ENCODE results near the gene ADM.
A peak's percentile ranks its signal among the peaks of the same experiment; 100 is the strongest.

Gene ADM

DNA sequence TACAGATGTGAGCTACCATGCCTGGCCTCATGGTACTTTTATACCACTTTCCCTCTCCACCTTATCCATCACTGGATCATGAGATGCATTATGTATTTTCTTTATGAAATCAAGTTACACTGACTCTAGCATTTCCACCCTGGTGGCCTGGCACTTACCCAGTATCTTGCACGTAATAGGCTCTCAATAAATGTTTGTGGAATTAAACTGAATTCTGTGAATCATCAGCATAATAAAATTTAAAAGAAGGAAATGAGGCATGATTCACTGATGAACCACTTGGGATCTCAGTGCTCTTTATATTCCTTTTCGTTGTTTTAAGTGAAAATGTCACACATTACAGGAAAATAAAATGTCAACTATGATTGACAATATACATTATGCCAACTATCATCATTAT, 25.1 kb downstream of the ADM start:
- DNase-seq: no peak

DNA sequence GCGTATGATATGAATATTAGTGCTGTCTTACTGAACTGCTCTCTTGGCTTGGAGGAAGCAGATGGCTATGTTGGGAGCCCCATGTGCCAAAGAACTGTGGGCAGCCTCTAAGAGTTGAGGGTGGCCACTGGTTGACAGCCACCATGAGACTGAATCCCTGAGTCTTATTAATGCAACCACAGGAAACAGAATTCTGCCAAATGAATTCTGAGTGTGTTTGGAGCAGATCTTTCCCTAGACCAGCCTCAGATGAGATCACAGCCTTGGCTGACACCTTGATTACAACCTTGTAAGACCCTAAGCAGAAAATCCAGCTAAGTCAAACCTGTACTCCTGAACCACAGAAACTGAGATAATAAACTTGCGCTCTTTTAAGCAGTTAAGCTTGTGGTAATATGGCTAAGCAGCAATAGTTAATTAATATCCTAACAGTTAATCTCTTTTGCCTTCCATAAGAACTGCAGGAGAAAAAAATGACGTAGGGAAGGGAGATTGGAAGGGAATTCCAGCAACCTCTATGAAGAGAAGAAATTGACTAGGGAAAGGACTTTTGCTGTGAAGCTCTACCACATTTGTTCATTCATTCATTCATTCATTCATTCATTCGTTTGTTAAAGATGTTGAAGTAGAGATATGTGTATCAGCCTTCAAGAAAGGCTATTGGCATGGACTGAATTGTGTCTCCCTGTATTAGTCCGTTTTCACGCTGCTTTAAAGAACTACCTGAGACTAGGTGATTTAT, 26.8 kb downstream of the ADM start:
- DNase-seq: no peak

DNA sequence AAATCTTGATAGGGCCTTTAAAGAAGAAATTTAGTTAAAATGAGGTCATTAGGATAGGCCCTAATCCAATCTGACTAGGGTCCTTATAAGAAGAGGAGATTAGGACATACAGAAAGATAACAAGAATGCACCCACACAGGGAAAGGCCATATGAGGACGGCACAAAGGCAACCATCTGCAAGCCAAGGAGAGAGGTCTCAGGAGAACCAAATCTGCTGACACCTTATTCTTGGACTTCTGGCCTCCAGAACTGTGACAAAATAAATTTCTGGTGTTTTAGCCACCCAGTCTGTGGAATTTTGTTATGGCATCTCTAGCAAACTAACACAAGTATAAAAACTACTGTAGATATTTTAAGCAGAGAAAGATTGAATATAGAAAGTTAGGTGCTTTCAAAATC, 28.6 kb downstream of the ADM start:
- DNase-seq: no peak

DNA sequence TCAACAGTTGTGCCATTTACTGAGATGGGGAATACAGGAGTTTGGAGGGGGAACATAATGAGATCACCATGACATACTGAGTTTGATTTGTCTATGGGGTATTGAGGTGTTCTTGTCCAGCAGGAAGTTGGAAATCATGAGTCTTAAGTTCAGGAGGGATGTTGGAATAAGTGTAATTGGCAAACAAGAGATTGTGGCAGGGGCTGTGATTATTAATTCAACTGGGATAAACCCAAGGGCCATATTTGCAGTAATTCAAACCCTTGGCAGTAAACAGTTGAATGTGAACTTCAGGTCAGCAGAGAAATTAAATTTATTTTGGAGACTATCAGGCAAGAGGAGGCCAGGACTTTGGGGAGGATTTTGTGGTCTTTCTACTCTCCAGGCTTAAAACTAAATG, 33.4 kb downstream of the ADM start:
- no peak for DNase-seq

DNA sequence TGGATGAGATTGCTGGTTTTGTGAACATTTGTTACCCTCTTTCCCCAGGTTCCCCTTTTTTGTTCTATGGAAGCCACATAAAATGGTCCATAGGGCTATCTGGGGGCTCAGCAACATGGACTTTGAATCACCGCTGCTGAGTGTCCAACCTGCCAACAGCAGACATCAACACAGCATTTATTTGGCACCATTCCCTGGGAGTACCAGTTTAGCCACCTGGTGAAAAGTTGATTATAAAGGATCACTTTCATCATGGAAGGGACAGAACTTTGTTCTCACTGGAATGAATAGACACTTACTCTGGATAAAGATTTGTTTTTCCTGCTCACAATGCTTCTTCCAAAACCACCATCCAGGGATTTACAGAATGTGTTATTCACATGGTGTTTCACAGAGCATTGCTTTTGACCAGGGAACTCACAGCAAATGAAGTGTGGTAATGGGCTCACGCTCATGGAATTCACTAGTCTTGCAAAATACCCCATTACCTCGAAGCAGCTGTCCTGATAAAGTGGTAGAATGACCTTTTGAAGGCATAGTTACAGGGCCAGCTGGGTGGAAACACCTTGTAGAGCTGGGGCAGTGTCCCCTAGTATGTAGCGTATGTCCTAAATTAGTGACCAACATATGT, 43.9 kb downstream of the ADM start:
- DNase-seq: no peak

DNA sequence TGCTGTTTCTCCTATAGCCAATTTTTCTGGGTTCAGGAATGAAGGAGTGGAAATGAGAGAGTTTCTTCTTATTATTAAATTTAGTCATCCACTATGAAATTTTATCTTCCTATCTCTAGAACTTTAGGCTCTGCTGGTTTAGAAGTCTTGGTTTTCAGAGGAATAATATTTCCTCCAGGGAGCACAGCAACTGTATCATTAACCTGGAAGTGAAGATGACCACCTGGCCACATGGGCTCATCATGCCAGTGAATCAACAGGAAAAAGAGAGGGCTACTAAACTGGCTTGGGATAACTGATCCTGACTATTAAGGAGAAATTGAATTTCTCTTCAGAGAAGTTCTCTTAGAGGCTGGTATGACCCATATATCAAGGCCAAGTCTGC, 44.4 kb downstream of the ADM start:
- no peak for DNase-seq

DNA sequence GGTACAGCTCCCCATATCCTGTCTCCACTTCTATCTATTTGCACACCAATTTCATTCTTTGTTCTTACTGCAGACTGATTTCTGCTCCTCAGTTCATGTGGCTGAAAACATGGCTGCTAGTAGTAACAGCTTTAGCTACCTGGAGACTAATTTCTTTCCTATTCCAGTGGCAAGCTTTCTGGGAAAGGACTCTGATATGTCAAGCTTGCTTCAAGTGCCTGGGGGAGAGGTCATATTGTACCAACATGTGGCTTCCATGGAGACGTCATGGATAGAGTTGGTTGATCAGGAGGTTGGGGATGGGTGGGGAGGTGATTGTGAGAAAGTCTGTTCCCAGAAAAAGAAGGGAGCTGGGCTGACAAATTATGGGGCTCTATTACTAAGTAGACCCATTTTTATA, 44.9 kb downstream of the ADM start:
- no peak for DNase-seq

DNA sequence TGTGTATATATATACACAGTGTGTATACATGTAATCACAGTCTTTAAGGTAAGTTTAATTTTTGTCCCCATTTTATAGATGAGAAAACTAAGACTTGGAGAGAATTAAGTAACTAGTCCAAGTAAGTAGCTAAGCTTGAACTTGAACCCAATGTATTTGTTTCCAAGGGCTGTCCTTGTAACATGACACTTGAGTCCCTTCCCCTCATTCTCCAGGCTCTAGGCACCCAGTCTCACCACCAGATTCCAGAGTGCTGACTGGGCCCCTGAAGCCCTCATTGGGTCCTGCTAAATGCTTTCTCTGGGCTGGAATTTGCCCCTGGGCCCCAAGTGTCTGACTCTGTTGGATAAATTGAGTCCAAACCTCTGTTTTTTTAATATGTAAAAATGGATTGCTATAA, 45.5 kb downstream of the ADM start:
- DNase-seq: no peak

DNA sequence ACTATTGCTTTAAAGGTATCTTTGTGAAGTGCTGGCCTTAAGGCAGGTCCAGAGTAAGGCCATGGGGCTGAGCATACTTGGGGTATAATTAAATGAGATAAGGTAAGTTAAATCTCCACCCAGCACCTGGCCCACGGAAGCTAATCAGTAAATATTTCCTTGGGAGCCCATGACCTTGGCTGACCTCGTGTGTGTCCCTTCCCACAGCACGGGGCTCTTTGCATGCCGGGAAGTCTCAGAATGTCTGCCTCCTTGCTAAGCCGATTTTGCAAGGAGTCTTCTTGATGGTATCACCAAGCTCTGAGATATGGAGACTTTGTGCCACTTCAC, 46.5 kb downstream of the ADM start:
- DNase-seq: no peak

DNA sequence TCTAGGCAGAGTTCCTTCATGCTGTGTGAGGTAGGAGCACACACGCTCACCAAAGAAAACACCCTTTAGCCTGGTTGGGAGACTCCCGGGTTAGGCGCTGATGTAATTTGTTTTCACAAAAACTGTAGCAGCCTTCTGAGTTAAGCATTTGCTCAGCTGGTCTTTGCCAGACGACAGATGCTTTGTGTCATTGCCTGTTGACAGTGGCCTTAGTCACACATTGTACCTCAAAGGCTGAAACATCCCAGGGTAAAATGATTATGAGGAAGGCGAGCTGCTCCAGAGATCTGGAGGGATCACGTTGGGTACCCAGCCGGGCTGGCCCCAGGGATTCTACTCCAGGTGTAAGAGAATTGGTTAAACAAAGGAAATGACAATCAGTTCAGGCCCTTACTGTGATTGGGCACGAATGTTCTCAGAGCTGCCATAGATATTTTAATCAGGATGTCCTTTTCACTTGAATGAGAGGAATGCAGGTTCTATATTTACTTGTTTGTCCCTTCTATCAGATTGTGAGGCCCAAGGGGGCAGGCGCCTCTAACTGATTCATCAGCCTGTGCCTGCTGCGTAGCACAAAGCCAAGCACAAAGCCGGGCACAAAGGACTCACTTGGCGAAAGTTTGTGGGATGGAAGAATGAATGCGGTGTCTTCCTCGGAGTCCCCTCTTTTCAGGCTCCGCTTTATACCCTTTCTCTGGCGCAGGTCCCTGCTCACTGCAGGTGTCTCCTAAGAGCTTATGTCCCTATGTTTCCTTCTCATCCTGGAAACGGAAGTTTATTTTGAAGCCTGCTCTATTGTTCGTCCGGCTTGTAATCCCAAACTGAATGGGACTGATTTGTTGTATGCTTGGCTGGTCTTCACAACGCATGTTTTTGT, 47.1 kb downstream of the ADM start:
- DNase-seq: peak; percentile 67

DNA sequence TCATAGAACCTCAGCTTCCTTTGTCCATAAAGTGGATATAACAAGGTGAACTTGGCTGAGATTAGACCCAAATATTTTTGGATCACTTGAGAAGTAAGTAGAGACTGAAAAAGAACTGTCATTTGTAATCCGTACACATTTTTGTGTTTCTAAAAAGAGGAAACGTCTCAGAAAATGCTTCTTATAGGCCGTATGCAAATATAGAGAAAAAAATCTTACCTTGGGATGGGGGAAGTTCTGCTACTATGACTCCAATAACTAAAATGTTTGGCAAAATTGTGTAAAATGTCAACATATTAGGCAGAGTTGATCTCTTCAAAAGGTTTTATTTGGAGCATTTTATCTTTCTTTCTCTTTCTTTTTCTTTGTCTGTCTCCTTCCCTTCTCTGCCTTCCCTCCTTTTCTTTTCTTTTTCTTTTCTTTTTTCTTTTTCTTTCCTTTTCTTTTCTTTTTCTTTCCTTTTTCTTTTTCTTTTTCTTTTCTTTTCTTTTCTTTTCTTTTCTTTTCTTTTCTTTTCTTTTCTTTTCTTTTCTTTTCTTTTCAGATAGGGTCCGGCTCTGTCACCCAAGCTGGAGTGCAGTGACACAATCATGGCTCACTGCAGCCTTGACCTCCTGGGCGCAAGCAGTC, 48.2 kb downstream of the ADM start:
- DNase-seq: no peak

DNA sequence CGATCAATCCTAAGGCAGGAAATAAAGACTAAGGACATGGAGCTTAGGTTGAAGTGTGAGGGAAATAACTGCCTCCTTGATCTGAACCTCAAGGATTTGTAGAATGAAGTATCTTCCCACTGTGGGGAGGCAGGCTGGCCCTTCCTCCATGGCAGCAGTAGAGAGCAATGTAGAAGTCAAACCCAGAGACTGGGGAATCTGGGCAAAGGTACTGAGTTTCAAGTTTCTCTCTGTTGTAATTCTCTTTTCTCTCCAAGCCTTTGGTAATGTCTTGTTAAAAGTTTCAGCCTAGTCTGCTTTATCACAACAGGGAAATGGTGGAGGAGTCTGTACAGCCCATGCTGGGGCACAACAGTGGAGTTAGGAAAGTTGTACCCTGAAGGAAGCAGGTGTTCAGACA, 49.5 kb downstream of the ADM start:
- DNase-seq: no peak

DNA sequence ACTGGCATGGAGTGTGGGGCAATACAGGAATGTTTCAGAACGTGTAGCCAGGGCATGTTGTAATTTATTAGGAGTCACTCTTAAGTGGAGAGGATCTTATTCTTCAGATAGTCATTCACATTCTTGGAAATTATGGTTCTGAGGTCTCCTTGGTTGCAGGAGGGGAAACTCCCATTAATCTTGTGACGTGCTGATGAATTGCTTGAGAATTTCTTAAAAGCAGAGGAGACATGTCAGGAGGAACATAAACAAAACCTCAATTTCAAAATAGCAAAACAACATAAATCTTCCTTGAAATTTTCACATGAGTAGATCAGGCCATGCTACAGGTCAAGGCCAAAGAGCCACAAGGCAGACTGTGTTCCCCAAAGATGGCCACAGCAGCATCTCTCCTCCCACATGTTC, 50.4 kb downstream of the ADM start:
- DNase-seq: no peak

DNA sequence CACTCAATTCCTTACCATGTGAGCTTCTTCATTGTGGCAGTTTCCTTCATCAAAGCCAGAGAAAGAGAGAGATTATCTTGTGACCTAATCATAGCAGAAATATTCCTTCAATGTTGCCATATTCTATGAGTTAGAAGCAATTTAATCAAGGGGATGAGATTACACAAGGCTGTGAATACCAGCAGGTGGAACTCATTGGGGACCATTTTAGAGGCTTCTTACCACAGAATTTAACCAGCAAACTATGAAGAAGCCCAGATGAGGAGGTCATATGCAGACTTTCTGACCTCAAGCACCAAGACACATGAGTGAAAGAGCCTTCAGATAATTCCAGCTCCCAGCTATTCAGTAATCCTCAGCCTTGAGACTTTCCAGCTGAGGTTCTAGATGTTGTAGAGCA, 51.3 kb downstream of the ADM start:
- DNase-seq: no peak

Measured in eye (tissue), 1 donor.